GM19468 (cell line): ENCODE results near the gene GPC1.

ENCODE experiments used
- ATAC-seq: cut with Tn5 transposase; IDR thresholded peaks from one replicate; pipeline ENCODE4 v1.9.1; 2021; ENCODE audit warnings: mild to moderate bottlenecking, moderate library complexity, moderate number of reproducible peaks; ENCODE audit not compliant: unreplicated experiment; ENCODE audit errors: extremely low read depth

GPC1 gene

DNA sequence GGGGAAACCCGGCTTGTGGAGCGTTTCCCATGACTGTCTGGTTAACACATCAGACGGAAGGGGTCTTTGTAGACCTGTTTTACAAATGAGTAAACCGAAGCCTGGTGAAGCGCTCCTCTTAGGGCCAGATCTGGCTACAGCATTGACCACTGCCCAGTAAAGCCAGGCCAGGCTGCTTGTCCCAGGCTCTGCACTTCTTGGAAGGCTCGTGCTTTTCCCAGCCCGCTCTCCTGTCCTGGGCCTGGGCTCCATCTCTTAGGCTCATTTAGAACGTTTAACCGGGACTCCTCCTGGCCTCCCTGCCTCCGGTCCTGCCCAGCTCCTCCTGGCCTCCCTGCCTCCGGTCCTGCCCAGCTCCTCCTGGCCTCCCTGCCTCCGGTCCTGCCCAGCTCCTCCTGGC, 4.8 kb downstream of the GPC1 start:
- ATAC-seq = no peak

DNA sequence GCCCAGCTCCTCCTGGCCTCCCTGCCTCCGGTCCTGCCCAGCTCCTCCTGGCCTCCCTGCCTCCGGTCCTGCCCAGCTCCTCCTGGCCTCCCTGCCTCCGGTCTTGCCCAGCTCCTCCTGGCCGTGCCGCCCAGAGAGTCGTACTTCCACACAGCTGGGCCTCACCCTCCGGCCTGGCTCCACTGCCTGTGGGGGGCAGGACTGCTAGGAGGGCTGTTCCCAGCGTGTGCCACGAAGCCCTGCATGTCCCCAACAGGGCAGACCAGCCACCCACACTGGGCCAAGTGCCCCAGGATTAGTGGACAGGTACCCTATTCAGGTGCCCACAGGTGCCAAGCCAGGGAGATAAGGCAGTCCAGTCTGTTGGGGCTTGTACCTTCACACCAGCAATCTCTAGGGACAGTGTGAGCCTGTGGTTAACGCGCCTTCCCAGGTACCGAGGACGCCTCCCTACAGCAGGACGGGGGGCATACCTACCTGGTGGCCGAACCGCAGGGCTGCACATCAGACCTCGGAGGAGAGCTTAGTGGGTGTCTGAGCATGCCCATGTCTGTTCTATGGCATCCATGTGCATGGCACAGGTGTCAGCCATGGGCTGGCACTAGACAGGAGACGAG, 5.3 kb downstream of the GPC1 start:
- ATAC-seq = no peak

DNA sequence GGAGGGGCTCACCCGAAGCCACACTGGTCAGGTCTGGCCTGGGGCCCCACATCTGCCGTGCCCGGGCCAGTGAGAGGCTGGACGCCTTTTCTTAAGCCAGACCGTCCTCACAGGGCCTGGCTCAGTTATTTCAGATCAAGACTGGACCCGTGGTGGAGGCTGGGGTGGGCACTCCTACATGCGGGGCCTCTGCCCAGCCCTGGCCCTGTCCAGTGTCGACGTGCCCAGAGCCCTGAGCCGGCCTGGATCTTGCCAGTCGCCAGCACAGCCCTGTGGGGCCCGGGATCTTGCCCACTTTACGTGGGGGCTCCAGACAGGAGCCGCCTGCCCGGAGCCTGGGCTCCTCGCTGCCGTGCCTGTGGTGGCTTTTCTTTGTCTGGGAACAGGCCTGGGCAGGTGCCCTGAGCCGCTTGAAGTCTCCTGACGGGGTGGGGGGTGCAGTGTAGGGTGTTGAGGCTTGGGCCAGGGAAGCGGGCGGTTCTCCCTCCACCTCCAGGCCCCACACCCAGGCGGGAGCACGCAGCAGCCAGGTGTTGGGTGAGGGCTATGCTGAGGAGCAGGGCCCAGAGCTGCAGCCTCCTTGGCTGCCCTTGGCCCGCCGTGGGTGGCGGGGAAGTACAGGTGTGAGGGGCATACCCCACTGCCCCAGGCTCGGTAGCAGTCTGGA, 6.0 kb downstream of the GPC1 start:
- no peak for ATAC-seq

DNA sequence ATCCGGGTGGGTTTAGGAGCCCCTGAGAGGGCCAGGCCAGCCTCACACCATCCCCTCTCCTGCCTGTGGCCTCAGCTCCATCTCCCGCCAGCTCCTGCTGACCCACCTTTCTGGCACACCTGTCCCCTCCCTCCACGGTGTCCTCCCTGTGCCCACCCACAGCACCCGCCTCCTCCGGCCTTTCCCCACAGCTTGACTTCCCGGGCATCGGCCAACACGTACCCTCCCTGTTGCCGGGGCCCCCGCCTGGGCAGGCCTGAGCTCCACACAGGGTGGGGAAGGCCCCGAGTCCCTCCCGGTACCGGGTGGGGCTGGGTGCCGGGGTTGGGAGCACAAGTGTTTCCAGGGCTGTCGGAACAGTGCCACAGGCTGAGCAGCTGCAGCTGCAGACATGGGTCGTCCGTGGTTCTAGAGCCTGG, 6.5 kb downstream of the GPC1 start:
- no peak for ATAC-seq

DNA sequence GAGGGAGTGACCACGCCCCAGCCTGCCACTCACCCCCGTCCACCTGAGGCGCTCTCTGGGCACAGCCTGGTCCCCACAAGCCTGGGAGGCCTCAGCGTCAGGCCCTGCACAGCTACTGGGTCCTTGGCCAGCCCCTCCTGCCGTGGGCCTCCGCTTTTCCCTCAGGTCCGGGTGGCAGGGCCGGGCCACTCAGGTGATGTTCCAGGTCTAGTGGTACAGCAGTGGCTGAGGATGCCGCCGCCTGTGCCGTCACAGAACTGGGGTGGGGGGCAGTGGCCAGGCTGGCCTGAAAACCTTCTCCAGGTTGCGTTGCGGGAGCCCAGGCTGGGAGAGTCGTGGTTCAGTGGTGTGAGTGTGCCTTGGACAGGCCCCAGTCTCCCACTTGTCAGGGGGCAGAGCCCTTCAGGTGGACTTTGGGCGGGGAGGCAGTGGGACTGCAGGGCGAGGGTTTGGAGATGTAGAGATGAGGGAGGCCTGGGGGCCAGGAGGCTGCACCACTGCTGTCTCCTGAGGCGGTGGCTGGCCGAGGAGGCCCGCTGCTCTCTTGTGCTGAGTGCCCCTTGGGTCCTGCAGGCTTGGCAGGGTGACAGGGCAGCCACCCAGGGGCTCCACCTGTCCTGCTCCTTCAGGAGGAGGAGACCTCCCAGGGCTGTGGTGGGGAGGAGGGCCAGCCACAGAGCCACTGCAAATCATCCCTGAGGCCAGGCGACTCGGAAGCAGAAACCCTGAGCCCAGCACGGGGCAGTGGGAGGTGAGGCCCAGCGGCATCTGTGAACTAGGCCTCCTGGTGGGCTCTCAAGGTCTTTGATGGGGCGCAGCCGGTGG, 7.6 kb downstream of the GPC1 start:
- no peak for ATAC-seq

DNA sequence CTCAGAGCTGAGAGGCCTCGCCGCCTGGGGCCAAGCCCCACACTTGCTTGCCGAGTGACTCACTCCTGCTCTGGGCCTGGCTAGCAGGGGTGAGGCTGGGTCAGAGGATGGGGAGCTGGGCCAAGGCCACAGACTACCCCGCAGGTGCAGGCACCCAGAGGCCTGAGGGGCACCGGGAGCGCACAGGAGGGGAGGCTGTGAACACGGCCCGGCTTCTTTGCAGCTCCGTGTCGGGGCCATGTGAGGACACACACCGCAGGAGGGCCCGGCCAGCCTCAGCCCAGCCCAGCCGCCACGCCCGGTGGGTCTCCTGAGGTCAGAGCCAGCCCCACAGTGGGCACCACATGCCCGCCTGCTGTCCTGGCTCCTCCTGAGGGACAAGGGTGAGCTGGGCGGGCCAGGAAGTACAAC, 8.4 kb downstream of the GPC1 start:
- ATAC-seq = no peak

DNA sequence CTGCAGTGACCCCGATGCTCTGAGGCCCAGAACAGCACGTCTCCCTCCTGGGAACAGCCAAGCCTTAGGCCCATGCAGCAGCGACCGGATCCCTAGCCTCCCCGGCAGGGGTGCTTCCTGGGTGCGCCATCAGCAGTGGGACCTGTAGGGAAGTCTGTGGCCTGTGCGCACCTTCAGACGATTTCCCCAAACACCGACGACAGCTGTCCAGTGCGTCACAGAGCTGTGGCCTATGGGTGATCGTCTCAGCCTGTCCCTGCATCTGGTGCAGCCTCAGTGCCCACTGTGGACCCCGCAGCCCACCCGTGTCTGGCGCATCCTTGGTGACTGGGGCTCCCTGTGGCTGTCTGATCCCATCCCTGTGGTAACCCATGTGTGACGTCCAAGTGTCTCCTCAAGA, 9.0 kb downstream of the GPC1 start:
- ATAC-seq = no peak

DNA sequence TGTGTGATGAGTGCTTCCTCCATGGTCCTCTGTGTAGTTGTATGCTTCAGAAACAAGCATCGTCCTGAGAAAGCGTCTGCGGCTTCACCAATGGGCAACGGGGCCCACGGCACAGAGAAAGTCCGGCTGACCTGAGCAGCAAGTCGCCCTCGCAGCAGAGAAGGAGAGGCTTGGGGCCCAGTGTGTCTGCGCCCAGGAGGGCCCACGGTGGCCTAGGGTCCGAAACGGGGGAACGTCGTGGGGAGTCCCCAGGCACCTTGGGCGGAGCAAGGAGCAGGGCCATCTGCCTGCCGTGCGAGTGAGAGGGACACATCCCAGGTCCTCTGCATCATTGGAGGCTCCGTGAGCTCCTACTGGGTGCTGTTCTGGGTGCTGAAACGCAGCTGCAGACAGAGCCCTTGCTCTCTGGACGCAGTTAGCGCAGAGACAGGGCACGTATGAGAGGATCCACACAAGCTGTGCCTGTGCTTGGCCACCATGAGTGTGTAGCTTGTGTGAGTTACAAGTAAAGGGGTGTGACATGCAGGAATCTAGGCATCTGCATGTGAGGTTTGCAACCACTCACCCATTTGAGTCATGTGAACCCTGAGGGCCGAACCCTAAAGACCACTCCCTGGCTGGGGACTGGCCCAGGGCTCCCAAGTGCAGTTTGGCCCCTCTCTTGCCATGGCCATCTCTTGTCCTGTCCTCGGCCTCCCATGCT, 10.6 kb downstream of the GPC1 start:
- no peak for ATAC-seq

DNA sequence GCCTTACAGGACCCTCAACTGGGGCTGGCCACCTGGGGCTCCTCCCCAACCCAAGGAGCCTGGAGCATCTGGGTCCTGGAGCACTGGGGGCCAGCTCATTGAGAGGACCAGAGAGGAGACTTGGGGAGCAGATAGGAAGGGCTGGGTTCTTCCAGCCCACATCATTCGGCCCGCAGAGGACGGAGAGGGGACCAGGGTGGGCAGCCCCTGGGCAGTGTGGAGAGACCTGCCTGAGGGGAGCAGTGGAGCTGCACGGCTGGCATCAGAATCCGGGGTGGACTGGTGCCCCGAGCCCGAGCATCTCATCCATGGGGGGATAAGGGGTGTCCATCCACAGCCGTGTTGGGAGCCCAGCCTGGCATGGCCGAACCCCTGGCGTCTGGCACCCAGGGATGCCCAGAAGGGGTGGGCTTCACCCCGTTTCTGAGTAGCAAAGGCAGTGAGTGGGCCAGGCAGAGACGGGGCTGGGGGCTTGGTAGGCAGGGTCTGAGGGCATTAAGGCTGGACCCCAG, 11.3 kb downstream of the GPC1 start:
- ATAC-seq = no peak

DNA sequence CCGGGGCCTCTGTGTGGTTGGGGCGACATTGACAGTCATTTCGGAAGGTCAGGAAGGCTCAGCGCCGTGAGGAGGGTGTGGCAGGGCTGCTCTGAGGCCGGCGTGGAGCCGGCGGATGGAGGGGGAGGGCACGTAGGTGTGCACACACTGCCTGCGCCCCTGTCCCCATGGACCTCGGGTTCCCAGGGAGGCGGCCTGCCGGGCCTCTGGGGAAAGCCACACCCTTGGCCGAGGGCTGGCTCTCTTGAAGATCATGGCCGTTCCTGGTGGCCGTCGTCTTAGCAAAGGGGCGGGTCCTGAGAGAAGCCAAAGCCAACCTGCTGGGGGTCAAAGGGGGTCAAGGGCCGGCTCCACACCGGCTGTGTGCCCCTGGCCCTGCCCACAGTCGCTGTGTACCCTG, 11.9 kb downstream of the GPC1 start:
- ATAC-seq = no peak

DNA sequence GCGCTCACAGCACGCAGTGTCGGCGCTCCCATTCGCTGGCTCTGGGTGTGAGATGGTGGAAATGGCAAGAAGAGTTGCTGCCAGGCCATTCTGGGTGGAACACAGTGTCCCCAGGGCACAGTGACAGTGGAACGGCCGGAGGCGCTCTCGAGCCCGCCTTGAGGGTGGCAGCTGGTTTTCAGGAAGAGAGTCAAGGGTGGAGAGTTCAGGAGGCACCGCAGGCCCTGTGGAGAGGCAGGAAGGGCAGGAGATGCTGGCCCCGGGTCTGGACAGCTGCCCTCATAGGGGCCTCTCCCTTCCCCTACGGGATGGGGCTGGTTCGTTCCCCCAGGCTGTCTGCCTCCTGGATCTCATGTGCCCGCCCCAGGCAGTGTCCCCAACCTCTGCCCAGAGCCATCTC, 12.5 kb downstream of the GPC1 start:
- no peak for ATAC-seq

DNA sequence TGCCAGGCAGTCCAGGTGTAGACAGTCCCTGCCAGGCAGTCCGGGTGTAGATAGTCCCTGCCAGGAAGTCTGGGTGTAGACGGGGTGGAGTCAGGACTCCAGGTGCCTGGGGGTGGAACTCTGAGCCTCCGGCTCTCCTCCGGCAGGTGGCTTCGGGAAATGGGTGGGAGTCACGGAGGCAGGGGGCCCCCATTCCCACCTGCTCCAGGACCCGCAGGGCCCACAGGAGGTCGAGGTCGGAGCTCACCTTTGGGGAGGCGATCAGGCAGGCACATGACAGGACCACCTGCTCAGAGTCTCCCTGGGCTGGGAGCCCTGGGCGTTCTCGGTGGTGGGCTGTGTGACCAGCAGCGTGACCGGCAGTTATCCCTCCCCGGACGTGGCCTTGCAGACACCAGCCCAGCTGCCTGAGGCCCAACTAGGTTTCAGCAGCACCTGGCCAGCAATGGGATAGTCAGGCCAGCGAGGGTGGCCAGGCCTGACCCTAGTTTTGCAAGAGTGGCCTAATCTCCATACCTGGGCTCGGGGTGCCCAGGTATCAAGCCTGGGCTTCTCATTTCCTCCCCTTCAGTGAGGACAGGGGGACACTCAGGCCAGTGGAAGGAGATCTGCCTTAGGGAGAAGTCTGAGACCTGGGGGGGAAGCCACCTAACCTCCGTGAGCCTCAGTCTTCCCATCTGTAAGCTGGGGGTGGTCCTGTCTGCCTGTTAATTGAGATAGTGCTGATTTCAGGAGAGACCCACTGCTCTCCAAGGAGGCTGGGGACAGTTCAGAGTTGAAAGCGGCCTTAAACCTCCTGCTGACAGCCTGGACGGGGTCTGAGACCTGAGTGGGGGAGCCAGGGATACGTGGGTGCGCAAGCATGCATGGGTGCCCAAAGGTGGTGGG, 13.2 kb downstream of the GPC1 start:
- ATAC-seq = no peak

DNA sequence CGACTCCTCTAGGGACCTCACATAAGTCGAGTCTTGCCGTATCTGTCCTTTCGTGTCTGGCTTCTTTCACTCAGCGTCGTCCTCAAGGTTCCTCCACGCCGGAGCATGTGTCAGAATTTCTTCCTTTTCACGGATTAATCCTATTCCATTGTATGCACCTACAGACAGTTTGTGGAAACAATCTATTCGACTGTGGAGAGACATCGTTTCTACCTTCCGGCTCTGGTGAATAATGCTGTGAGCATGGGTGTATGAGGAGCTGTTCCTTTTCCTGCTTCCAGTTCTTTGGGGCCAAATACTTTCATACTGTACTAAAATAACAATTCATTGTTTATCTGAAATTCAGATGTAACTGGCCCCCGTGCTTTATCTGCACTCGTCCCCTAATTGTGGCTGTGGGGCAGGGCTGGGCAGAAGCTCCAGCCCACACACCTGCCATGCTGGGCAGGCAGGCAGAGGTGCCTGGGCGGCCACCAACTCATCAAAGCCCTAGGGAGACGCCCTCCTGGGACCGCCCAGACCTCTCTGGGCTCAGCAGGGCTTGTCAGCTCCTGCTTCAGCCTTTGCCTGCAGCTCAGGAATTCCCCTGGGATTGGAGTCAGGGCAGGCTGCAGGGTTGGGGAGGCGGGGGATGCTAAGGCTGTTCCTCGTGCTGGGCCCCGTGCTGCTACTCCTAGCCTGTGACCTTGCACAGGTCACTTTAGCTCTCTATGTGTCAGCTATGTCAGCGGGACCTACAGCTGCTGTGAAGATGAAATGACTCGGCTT, 14.5 kb downstream of the GPC1 start:
- no peak for ATAC-seq

DNA sequence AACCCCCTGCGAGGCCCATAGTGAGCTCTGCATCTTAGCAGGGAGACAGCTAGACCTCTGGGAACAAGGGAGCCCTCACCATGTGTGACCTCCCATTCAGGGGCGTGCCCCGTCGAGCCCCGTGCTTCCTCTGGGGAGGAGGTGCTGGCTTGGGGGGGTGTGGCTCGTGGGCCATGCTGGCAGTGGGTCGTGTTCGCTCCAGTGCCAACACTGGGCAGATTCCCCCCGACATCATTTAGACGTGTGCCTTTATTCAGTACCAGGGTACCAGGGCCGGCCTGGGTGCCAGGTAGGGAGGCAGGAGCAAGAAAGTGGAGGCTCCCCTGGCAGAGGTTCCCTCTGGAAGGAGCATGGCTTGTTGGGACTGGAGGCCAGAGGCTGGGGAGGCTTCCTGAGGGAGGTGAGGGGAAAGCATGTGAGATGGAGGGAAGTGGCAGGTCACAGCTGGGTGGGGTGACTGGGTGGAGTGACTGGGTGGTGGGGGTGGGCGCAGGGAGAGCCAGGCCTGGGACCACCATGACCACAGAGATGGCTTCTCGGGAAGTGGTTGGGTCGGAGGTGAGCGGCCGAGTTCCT, 15.2 kb downstream of the GPC1 start:
- no peak for ATAC-seq

DNA sequence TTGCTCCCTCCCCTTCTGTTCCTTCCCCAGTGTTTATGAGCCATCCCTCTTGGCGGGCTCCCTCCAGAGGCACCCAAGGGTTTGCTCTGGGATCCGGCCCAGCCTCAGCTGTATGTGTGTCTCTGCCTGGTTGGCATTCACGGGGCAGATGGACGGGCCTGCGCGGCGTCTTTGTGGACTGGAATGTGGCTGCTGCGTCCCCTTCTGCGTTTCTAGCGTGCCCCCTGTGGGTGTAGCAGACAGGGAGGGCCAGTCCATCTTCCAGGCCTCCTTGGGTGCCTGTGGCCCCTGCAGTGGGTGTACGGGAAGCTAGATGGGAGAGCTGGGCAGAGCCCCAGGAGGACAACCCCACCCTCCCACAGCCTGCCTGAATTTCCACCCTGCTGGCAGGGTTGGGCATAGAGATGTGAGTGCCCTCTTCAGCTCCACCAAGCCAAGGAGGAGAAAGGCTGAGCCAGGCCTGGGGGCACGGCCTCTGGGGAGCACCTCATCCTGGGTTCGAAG, 15.7 kb downstream of the GPC1 start:
- no peak for ATAC-seq

DNA sequence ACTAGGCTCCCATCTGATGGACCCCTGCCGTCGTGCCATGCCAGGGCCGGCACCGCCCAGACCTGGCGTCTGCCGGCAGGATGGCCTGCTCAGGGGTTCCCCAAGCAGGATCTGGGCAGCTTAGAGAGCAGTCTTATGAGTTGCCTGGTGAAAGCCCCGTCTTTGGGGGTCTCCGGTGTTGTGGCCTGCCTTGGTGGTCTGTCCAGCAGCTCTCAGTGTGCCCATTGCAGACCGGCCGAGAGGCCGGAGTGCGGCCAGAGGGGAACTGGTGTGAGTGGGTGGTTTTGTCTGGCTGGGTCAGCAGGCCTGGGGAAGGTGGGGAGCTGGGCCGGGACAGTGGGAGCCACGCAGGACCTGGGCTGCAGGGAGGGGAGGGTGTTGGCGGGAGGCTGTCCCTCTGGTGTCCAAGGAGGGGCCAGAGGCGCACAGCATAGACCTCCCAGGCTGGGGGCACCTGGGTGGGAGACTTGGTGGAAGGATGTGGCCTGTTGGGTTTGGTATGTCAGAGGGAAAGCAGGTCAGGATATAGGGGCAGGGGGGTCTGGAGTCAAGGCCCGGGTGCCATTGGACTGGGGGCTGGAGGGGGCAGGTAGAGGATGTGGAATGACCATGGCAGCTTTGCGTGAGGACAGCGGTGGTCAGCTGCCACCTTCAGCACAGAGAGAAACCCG, 16.5 kb downstream of the GPC1 start:
- ATAC-seq = no peak

DNA sequence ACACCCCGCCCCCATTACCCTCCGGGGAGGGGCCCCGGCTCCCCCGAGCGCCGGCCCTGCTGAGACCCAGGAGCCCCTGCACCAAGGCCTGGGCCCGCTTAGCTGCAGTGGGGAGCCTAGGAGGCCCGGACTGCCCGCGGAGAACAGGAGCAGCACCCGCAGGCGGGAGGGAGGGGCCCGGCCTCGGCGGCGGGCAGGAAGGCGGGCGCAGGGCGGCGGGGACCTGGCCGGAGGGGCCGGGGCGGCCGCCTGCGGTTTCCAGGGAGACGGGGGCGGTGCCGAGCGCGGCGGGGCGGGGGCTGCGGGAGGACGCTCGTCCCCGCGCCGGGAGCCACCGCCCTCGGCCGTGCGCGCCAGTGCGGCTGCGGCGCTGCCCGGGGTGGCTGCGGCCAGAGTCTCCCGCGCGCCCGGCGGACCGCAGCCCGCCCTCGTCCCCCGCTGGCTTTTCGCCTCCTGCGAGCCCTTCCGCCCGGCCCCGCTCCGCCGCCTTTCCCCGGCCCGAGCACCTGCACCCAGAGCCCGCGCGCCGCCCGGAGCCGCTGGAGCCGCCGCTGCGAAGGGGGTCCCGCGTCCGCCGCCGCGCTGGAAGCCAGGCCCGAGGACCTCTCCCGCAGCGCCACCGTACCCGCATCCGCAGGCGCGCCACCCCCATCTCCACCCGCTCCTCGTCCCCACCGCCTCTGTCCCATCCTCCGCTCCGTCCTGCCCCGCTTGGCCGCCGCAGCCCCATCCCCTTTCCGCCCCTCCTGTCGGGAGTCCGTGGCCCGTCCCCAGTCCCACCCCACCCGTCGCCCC, 17.2 kb downstream of the GPC1 start:
- no peak for ATAC-seq
